WTC11 (cell line): ENCODE measurements around the gene SLC29A4. TPM values are rescaled to one million over a fixed set of nuclear protein-coding genes. Genes with fewer than 3 reads are reported as not detected.
"Not testable (repeated sequence)": the region's sequence is repeated elsewhere in the genome, so short reads cannot be mapped to it uniquely, and the experiment has no call there.

Experiments used
- ATAC-seq: fragments of 200-7000 bp; cut with Tn5 transposase; 2 replicates; pipeline ENCODE4 v1.10.0; 2021; ENCODE audit warnings: mild to moderate bottlenecking, moderate library complexity
- CTCF ChIA-PET: fragments of 300-600 bp; sonication (Branson Sonifier 250); formaldehyde crosslinking; loops from one replicate; lab custom pipeline; 2021; ENCODE audit warnings: antibody characterized with exemption; lab: Charles Lee
- POLR2A ChIA-PET: fragments of 350-600 bp; sonication (Branson Sonifier 250); formaldehyde crosslinking; loops from one replicate; lab custom pipeline; 2021; ENCODE audit warnings: antibody characterized with exemption; lab: Charles Lee
- DNase-seq: peaks from one replicate; pipeline ENCODE4 v3.0.0; 2021; ENCODE audit warnings: low spot score
- H3K27ac Mint-ChIP-seq: 2 replicates; pipeline ENCODE4 v1.8.0; 2021; ENCODE audit warnings: mixed read lengths
- H3K27me3 Mint-ChIP-seq: 2 replicates; pipeline ENCODE4 v1.8.0; 2021; ENCODE audit warnings: low read depth, mild to moderate bottlenecking, moderate library complexity, mixed read lengths
- H3K36me3 Mint-ChIP-seq: 2 replicates; pipeline ENCODE4 v1.8.0; 2021; ENCODE audit warnings: mixed read lengths
- H3K4me1 Mint-ChIP-seq: 2 replicates; pipeline ENCODE4 v1.8.0; 2022; ENCODE audit warnings: mixed read lengths
- H3K4me3 Mint-ChIP-seq: 2 replicates; pipeline ENCODE4 v1.8.0; 2021; ENCODE audit warnings: mild to moderate bottlenecking, moderate library complexity, mixed read lengths
- H3K9me3 Mint-ChIP-seq: 2 replicates; pipeline ENCODE4 v1.8.0; 2021; ENCODE audit warnings: mixed read lengths
- ATF1 ChIP-seq: sonication (generic); formaldehyde crosslinking; IDR thresholded peaks from 2 replicates; pipeline ENCODE4 v1.8.1; 2023; ENCODE audit warnings: mild to moderate bottlenecking, moderate library complexity, missing genetic modification reagents
- ATF3 ChIP-seq: sonication (generic); formaldehyde crosslinking; conservative IDR thresholded peaks from 2 replicates; pipeline ENCODE4 v1.8.1; 2022; ENCODE audit warnings: mild to moderate bottlenecking, missing genetic modification reagents
- E2F1 ChIP-seq: sonication (generic); formaldehyde crosslinking; IDR thresholded peaks from 2 replicates; pipeline ENCODE4 v1.8.0; 2022; ENCODE audit warnings: mild to moderate bottlenecking, missing genetic modification reagents
- TCF7 ChIP-seq: sonication (generic); formaldehyde crosslinking; IDR thresholded peaks from 2 replicates; pipeline ENCODE4 v1.8.0; 2022; ENCODE audit warnings: mild to moderate bottlenecking, low read depth, missing genetic modification reagents, moderate library complexity
- ZNF317 ChIP-seq: sonication (generic); formaldehyde crosslinking; IDR thresholded peaks from 2 replicates; pipeline ENCODE4 v1.8.1; 2023; ENCODE audit warnings: low read depth, mild to moderate bottlenecking, moderate library complexity, missing genetic modification reagents, borderline replicate concordance
- ZNF671 ChIP-seq: fragments of 250-450 bp; sonication (Bioruptor Pico); IDR thresholded peaks from 2 replicates; pipeline ENCODE4 v1.8.0; 2021; ENCODE audit warnings: mild to moderate bottlenecking
- total RNA-seq: library from RNA; stranded (reverse); gene quantifications from 3 replicates; pipeline ENCODE4 v1.2.3, GENCODE V29; 2021
- TF ChIP-seq, protein P1 (sequence below): sonication (generic); formaldehyde crosslinking; IDR thresholded peaks from 2 replicates; pipeline ENCODE4 v1.8.0; 2022; ENCODE audit warnings: missing genetic modification reagents
- TF ChIP-seq, protein P2 (sequence below): sonication (generic); formaldehyde crosslinking; IDR thresholded peaks from 2 replicates; pipeline ENCODE4 v1.8.0; 2023; ENCODE audit warnings: missing genetic modification reagents, mild to moderate bottlenecking, borderline replicate concordance
- TF ChIP-seq, protein P3 (sequence below): sonication (generic); formaldehyde crosslinking; IDR thresholded peaks from 2 replicates; pipeline ENCODE4 v1.8.0; 2022; ENCODE audit warnings: mild to moderate bottlenecking, missing genetic modification reagents
- TF ChIP-seq, protein P4 (sequence below): sonication (generic); formaldehyde crosslinking; IDR thresholded peaks from 2 replicates; pipeline ENCODE4 v1.8.0; 2023; ENCODE audit warnings: mild to moderate bottlenecking, missing genetic modification reagents

The SLC29A4 gene
- total RNA-seq, 1 experiment from 2014 or later, result 14.4 TPM

GRCh38 chr7:5255832-5256231 lies 26.9 kb upstream of the SLC29A4 start:
- CTCF ChIA-PET, result no interaction called here
- no peak overlapping the region for H3K27ac Mint-ChIP-seq
- no peak for TF ChIP-seq ATF3 (CRISPR knock-in tag)
- TF ChIP-seq TCF7 (CRISPR knock-in tag), result no peak
- TF ChIP-seq, protein P1, sequence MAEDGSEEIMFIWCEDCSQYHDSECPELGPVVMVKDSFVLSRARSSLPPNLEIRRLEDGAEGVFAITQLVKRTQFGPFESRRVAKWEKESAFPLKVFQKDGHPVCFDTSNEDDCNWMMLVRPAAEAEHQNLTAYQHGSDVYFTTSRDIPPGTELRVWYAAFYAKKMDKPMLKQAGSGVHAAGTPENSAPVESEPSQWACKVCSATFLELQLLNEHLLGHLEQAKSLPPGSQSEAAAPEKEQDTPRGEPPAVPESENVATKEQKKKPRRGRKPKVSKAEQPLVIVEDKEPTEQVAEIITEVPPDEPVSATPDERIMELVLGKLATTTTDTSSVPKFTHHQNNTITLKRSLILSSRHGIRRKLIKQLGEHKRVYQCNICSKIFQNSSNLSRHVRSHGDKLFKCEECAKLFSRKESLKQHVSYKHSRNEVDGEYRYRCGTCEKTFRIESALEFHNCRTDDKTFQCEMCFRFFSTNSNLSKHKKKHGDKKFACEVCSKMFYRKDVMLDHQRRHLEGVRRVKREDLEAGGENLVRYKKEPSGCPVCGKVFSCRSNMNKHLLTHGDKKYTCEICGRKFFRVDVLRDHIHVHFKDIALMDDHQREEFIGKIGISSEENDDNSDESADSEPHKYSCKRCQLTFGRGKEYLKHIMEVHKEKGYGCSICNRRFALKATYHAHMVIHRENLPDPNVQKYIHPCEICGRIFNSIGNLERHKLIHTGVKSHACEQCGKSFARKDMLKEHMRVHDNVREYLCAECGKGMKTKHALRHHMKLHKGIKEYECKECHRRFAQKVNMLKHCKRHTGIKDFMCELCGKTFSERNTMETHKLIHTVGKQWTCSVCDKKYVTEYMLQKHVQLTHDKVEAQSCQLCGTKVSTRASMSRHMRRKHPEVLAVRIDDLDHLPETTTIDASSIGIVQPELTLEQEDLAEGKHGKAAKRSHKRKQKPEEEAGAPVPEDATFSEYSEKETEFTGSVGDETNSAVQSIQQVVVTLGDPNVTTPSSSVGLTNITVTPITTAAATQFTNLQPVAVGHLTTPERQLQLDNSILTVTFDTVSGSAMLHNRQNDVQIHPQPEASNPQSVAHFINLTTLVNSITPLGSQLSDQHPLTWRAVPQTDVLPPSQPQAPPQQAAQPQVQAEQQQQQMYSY (CRISPR knock-in tag), result no peak
- no peak for TF ChIP-seq E2F1 (CRISPR knock-in tag)
- POLR2A ChIA-PET, result no interaction called here
- ATAC-seq (no peak), DNase-seq (no peak)
- H3K27me3 Mint-ChIP-seq, result no peaks in the 10 kb centered on the region; the same call in 1 of the 2 replicates
- no peaks in the 10 kb centered on the region for H3K9me3 Mint-ChIP-seq
- peaks cover 13% of the 10 kb centered on the region for H3K4me1 Mint-ChIP-seq
- no peak overlapping the region for H3K4me3 Mint-ChIP-seq
- no peaks in the 10 kb centered on the region for H3K36me3 Mint-ChIP-seq

DNA sequence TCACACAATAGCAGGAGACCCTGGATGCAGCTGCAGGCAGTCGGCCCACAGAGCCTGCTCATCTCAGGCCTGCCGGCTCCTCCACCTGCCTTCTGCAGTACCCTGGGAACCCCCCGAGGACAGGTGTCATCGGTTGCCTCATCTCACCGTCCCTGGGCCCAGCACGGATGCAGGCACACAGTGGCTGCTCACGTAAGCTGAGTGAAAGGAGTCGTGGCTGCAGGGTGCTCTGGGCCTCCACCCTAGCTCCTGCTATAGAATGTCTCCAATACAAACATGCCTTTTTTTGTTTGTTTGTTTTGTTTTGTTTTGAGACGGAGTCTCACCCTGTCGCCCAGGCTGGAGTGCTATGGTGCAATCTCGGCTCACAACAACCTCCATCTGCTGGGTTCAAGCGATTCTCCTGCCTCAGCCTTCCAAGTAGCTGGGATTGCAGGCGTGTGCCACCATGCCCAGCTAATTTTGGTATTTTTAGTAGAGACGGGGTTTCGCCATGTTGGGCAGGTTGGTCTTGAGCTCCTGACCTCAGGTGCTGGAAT lies 22.1 kb upstream of the SLC29A4 start:
- POLR2A ChIA-PET, H3K4me1 Mint-ChIP-seq, H3K27ac Mint-ChIP-seq: not testable (repeated sequence)

GRCh38 chr7:5263066-5263465 lies 19.7 kb upstream of the SLC29A4 start:
- H3K4me3 Mint-ChIP-seq, DNase-seq, ATAC-seq, POLR2A ChIA-PET, H3K27ac Mint-ChIP-seq, H3K27me3 Mint-ChIP-seq, H3K4me1 Mint-ChIP-seq, H3K9me3 Mint-ChIP-seq, H3K36me3 Mint-ChIP-seq: not testable (repeated sequence)
- CTCF ChIA-PET, result interaction anchor here (1.4 kb wide), 1 partner anchor 22 kb away, joined by 6 read pairs; no protein-coding TSS in a partner anchor

More for the DNA sequence above, 22.1 kb upstream of the SLC29A4 start:
- H3K4me3 Mint-ChIP-seq, H3K36me3 Mint-ChIP-seq, H3K27me3 Mint-ChIP-seq, ATAC-seq, DNase-seq, H3K9me3 Mint-ChIP-seq: not testable (repeated sequence)
- CTCF ChIA-PET, result interaction anchor here (0.7 to 0.9 kb wide), 2 partner anchors 20 to 24 kb away, joined by 3 read pairs; no protein-coding TSS in a partner anchor

GRCh38 chr7:5265320-5266190 lies 17.2 kb upstream of the SLC29A4 start:
- H3K27me3 Mint-ChIP-seq, result no peaks in the 10 kb centered on the region
- H3K4me3 Mint-ChIP-seq, result no peak overlapping the region
- no peak for ATAC-seq
- POLR2A ChIA-PET, result no interaction called here
- 0 out of 2 replicates have a peak overlapping the region, but pooled peaks have one; percentile 1 for H3K27ac Mint-ChIP-seq
- H3K4me1 Mint-ChIP-seq, result peaks cover 10% of the 10 kb centered on the region
- H3K36me3 Mint-ChIP-seq, result no peaks in the 10 kb centered on the region
- DNase-seq, result no peak
- H3K9me3 Mint-ChIP-seq, result no peaks in the 10 kb centered on the region
- CTCF ChIA-PET, result interaction anchor here (1.3 kb wide), 1 partner anchor 25 kb away, joined by 4 read pairs; no protein-coding TSS in a partner anchor
- TF ChIP-seq, protein P2, sequence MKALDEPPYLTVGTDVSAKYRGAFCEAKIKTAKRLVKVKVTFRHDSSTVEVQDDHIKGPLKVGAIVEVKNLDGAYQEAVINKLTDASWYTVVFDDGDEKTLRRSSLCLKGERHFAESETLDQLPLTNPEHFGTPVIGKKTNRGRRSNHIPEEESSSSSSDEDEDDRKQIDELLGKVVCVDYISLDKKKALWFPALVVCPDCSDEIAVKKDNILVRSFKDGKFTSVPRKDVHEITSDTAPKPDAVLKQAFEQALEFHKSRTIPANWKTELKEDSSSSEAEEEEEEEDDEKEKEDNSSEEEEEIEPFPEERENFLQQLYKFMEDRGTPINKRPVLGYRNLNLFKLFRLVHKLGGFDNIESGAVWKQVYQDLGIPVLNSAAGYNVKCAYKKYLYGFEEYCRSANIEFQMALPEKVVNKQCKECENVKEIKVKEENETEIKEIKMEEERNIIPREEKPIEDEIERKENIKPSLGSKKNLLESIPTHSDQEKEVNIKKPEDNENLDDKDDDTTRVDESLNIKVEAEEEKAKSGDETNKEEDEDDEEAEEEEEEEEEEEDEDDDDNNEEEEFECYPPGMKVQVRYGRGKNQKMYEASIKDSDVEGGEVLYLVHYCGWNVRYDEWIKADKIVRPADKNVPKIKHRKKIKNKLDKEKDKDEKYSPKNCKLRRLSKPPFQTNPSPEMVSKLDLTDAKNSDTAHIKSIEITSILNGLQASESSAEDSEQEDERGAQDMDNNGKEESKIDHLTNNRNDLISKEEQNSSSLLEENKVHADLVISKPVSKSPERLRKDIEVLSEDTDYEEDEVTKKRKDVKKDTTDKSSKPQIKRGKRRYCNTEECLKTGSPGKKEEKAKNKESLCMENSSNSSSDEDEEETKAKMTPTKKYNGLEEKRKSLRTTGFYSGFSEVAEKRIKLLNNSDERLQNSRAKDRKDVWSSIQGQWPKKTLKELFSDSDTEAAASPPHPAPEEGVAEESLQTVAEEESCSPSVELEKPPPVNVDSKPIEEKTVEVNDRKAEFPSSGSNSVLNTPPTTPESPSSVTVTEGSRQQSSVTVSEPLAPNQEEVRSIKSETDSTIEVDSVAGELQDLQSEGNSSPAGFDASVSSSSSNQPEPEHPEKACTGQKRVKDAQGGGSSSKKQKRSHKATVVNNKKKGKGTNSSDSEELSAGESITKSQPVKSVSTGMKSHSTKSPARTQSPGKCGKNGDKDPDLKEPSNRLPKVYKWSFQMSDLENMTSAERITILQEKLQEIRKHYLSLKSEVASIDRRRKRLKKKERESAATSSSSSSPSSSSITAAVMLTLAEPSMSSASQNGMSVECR (CRISPR knock-in tag), result no peak
- TF ChIP-seq ATF1 (CRISPR knock-in tag) (no peak), ZNF671 (CRISPR knock-in tag) (no peak), ZNF317 (CRISPR knock-in tag) (no peak)
- TF ChIP-seq, protein P3, sequence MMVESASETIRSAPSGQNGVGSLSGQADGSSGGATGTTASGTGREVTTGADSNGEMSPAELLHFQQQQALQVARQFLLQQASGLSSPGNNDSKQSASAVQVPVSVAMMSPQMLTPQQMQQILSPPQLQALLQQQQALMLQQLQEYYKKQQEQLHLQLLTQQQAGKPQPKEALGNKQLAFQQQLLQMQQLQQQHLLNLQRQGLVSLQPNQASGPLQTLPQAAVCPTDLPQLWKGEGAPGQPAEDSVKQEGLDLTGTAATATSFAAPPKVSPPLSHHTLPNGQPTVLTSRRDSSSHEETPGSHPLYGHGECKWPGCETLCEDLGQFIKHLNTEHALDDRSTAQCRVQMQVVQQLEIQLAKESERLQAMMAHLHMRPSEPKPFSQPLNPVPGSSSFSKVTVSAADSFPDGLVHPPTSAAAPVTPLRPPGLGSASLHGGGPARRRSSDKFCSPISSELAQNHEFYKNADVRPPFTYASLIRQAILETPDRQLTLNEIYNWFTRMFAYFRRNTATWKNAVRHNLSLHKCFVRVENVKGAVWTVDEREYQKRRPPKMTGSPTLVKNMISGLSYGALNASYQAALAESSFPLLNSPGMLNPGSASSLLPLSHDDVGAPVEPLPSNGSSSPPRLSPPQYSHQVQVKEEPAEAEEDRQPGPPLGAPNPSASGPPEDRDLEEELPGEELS (CRISPR knock-in tag), result no peak
- TF ChIP-seq, protein P4, sequence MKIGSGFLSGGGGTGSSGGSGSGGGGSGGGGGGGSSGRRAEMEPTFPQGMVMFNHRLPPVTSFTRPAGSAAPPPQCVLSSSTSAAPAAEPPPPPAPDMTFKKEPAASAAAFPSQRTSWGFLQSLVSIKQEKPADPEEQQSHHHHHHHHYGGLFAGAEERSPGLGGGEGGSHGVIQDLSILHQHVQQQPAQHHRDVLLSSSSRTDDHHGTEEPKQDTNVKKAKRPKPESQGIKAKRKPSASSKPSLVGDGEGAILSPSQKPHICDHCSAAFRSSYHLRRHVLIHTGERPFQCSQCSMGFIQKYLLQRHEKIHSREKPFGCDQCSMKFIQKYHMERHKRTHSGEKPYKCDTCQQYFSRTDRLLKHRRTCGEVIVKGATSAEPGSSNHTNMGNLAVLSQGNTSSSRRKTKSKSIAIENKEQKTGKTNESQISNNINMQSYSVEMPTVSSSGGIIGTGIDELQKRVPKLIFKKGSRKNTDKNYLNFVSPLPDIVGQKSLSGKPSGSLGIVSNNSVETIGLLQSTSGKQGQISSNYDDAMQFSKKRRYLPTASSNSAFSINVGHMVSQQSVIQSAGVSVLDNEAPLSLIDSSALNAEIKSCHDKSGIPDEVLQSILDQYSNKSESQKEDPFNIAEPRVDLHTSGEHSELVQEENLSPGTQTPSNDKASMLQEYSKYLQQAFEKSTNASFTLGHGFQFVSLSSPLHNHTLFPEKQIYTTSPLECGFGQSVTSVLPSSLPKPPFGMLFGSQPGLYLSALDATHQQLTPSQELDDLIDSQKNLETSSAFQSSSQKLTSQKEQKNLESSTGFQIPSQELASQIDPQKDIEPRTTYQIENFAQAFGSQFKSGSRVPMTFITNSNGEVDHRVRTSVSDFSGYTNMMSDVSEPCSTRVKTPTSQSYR, result no peak
